Measurements from ENCODE around the gene SLC37A4.
"Not testable (repeated sequence)": the region's sequence is repeated elsewhere in the genome, so short reads cannot be mapped to it uniquely, and the experiment has no call there.

Gene SLC37A4

GRCh38 chr11:119016216-119017009 is 14.3 kb downstream of the SLC37A4 start:
- H3K27ac Mint-ChIP-seq = peak overlapping the region; percentile 26
- no peaks in the 10 kb centered on the region for H3K9me3 Mint-ChIP-seq
- H3K4me1 Mint-ChIP-seq (ENCODE audit: low read depth) = peaks cover 24% of the 10 kb centered on the region
- H3K27me3 Mint-ChIP-seq (ENCODE audit: low read depth) = no peaks in the 10 kb centered on the region
- H3K36me3 Mint-ChIP-seq (ENCODE audit: low read depth) = peaks cover 64% of the 10 kb centered on the region
- H3K4me3 Mint-ChIP-seq = peak overlapping the region; percentile 28

GRCh38 chr11:119015054-119015611 is 15.5 kb downstream of the SLC37A4 start:
- Mint-ChIP-seq H3K27me3 (ENCODE audit: low read depth) (no peaks in the 10 kb centered on the region), H3K27ac (peak overlapping the region; percentile 13), H3K4me3 (no peak overlapping the region), H3K36me3 (ENCODE audit: low read depth) (peaks cover 64% of the 10 kb centered on the region), H3K4me1 (ENCODE audit: low read depth) (peaks cover 22% of the 10 kb centered on the region), H3K9me3 (no peaks in the 10 kb centered on the region)

- Mint-ChIP-seq H3K9me3 (no peaks in the 10 kb centered on the region), H3K4me3 (no peak overlapping the region), H3K36me3 (ENCODE audit: low read depth) (peaks cover 59% of the 10 kb centered on the region), H3K4me1 (ENCODE audit: low read depth) (peaks cover 16% of the 10 kb centered on the region), H3K27me3 (ENCODE audit: low read depth) (no peaks in the 10 kb centered on the region), H3K27ac (no peak overlapping the region)
Measured at GRCh38 chr11:119014209-119014924, 16.3 kb downstream of the SLC37A4 start.

- Mint-ChIP-seq H3K9me3 (no peaks in the 10 kb centered on the region), H3K4me1 (ENCODE audit: low read depth) (peaks cover 19% of the 10 kb centered on the region), H3K27me3 (ENCODE audit: low read depth) (no peaks in the 10 kb centered on the region), H3K4me3 (no peak overlapping the region), H3K27ac (no peak overlapping the region), H3K36me3 (ENCODE audit: low read depth) (peaks cover 53% of the 10 kb centered on the region)
Measured at GRCh38 chr11:119012629-119013170, 18.0 kb downstream of the SLC37A4 start.

GRCh38 chr11:119011476-119012053 is 19.1 kb downstream of the SLC37A4 start:
- Mint-ChIP-seq H3K4me1 (ENCODE audit: low read depth) (peaks cover 19% of the 10 kb centered on the region), H3K9me3 (no peaks in the 10 kb centered on the region), H3K27me3 (ENCODE audit: low read depth) (no peaks in the 10 kb centered on the region), H3K27ac (no peak overlapping the region), H3K36me3 (ENCODE audit: low read depth) (peaks cover 48% of the 10 kb centered on the region), H3K4me3 (no peak overlapping the region)

GRCh38 chr11:119006656-119007055 is 24.0 kb downstream of the SLC37A4 start:
- Mint-ChIP-seq H3K4me1 (ENCODE audit: low read depth) (peaks cover 7% of the 10 kb centered on the region), H3K36me3 (ENCODE audit: low read depth) (peaks cover 17% of the 10 kb centered on the region), H3K27me3 (ENCODE audit: low read depth) (no peaks in the 10 kb centered on the region), H3K4me3 (no peak overlapping the region), H3K9me3 (no peaks in the 10 kb centered on the region), H3K27ac (no peak overlapping the region)

GRCh38 chr11:119000906-119001305 is 29.8 kb downstream of the SLC37A4 start:
- peaks cover 24% of the 10 kb centered on the region for H3K36me3 Mint-ChIP-seq (ENCODE audit: low read depth)
- H3K9me3 Mint-ChIP-seq = no peaks in the 10 kb centered on the region
- H3K27me3 Mint-ChIP-seq (ENCODE audit: low read depth) = no peaks in the 10 kb centered on the region
- H3K4me1 Mint-ChIP-seq (ENCODE audit: low read depth) = peaks cover 28% of the 10 kb centered on the region
- no peak overlapping the region for H3K27ac Mint-ChIP-seq
- no peak overlapping the region for H3K4me3 Mint-ChIP-seq

GRCh38 chr11:118998822-118999221 is 31.9 kb downstream of the SLC37A4 start:
- peaks cover 22% of the 10 kb centered on the region for H3K36me3 Mint-ChIP-seq (ENCODE audit: low read depth)
- peak overlapping the region; percentile 94 for H3K4me3 Mint-ChIP-seq
- H3K4me1 Mint-ChIP-seq (ENCODE audit: low read depth) = peaks cover 27% of the 10 kb centered on the region
- H3K27ac Mint-ChIP-seq = peak overlapping the region; percentile 97
- H3K9me3 Mint-ChIP-seq = no peaks in the 10 kb centered on the region
- no peaks in the 10 kb centered on the region for H3K27me3 Mint-ChIP-seq (ENCODE audit: low read depth)

- Mint-ChIP-seq H3K36me3 (ENCODE audit: low read depth) (peaks cover 22% of the 10 kb centered on the region), H3K4me3 (peak overlapping the region; percentile 94), H3K27me3 (ENCODE audit: low read depth) (no peaks in the 10 kb centered on the region), H3K27ac (peak overlapping the region; percentile 97), H3K9me3 (no peaks in the 10 kb centered on the region), H3K4me1 (ENCODE audit: low read depth) (peaks cover 27% of the 10 kb centered on the region)
Measured at GRCh38 chr11:118998388-118998717, 32.3 kb downstream of the SLC37A4 start.

GRCh38 chr11:118997627-118998387 is 32.9 kb downstream of the SLC37A4 start, which contains the start of gene CENATAC:
TSS of gene CENATAC (plus strand) at chr11:118998138. CDS start at chr11:118998198, 60 bp downstream.
- H3K27ac Mint-ChIP-seq = peak within 1 kb of the TSS; percentile 97
- H3K4me1 Mint-ChIP-seq (ENCODE audit: low read depth) = peaks cover 27% of the 10 kb centered on the region
- no peaks in the 10 kb centered on the region for H3K9me3 Mint-ChIP-seq
- peak within 1 kb of the TSS; percentile 94 for H3K4me3 Mint-ChIP-seq
- H3K27me3 Mint-ChIP-seq (ENCODE audit: low read depth) = no peaks in the 10 kb centered on the region
- peaks cover 20% of the 10 kb centered on the region for H3K36me3 Mint-ChIP-seq (ENCODE audit: low read depth)

GRCh38 chr11:118996926-118997626 is 33.6 kb downstream of the SLC37A4 start:
- H3K9me3 Mint-ChIP-seq = no peaks in the 10 kb centered on the region
- no peaks in the 10 kb centered on the region for H3K27me3 Mint-ChIP-seq (ENCODE audit: low read depth)
- H3K4me3 Mint-ChIP-seq = peak overlapping the region; percentile 94
- H3K4me1 Mint-ChIP-seq (ENCODE audit: low read depth) = peaks cover 27% of the 10 kb centered on the region
- peaks cover 20% of the 10 kb centered on the region for H3K36me3 Mint-ChIP-seq (ENCODE audit: low read depth)
- H3K27ac Mint-ChIP-seq = peak overlapping the region; percentile 97

- H3K36me3 Mint-ChIP-seq (ENCODE audit: low read depth); H3K27ac Mint-ChIP-seq; H3K4me3 Mint-ChIP-seq; H3K9me3 Mint-ChIP-seq; H3K4me1 Mint-ChIP-seq (ENCODE audit: low read depth); H3K27me3 Mint-ChIP-seq (ENCODE audit: low read depth): not testable (repeated sequence)
Measured at GRCh38 chr11:118991486-118992038, 39.1 kb downstream of the SLC37A4 start.

GRCh38 chr11:118988280-118988679 is 42.4 kb downstream of the SLC37A4 start:
- H3K27me3 Mint-ChIP-seq (ENCODE audit: low read depth) = no peaks in the 10 kb centered on the region
- H3K4me1 Mint-ChIP-seq (ENCODE audit: low read depth) = peaks cover 1% of the 10 kb centered on the region
- H3K4me3 Mint-ChIP-seq = no peak overlapping the region
- no peaks in the 10 kb centered on the region for H3K36me3 Mint-ChIP-seq (ENCODE audit: low read depth)
- H3K27ac Mint-ChIP-seq = no peak overlapping the region
- no peaks in the 10 kb centered on the region for H3K9me3 Mint-ChIP-seq
